ENCODE data around the gene NARS2. TPM values are rescaled to one million over a fixed set of nuclear protein-coding genes. Genes with fewer than 3 reads are reported as not detected.

The NARS2 gene
- total and polyA plus RNA-seq, 9 of the 15 experiments (the other 6 are each of a cell fraction or from before 2014, with no cell fraction given) = 26.8 to 48.0 (median 34.2) TPM

- TF ChIP-seq ZNF407 (IDR thresholded peaks at IDR 0.05; ENCODE audit: low read depth) (no peak), ZNF24 (IDR thresholded peaks at IDR 0.05) (peak; percentile 87), CHD1 (IDR thresholded peaks at IDR 0.05; ENCODE audit: low read length) (no peak), EWSR1 (IDR thresholded peaks at IDR 0.05; ENCODE audit: borderline replicate concordance, low read depth, partially characterized antibody) (no peak), E4F1 (CRISPR knock-in tag; IDR thresholded peaks at IDR 0.05; ENCODE audit: borderline replicate concordance) (no peak), HMG20A (CRISPR knock-in tag; conservative IDR thresholded peaks at IDR 0.05) (no peak), ZNF232 (CRISPR knock-in tag; IDR thresholded peaks at IDR 0.05) (no peak), CREM (IDR thresholded peaks at IDR 0.05; ENCODE audit: low read depth) (peak; percentile 96), NONO (IDR thresholded peaks at IDR 0.05; ENCODE audit: low read depth in 2 of 2, low read length in 1 of 2) (no peak), ETV5 (CRISPR knock-in tag; IDR thresholded peaks at IDR 0.05; ENCODE audit: low read depth) (no peak), THRAP3 (IDR thresholded peaks at IDR 0.05; ENCODE audit: borderline replicate concordance) (no peak), ZBTB8A (IDR thresholded peaks at IDR 0.05; ENCODE audit: partially characterized antibody) (no peak), ZNF586 (CRISPR knock-in tag; conservative IDR thresholded peaks at IDR 0.05) (no peak), NCOA4 (IDR thresholded peaks at IDR 0.05; ENCODE audit: partially characterized antibody) (no peak), ZNF212 (CRISPR knock-in tag; IDR thresholded peaks at IDR 0.05) (no peak), STAT5B (CRISPR knock-in tag; IDR thresholded peaks at IDR 0.05) (no peak)
- TF ChIP-seq, protein P1, sequence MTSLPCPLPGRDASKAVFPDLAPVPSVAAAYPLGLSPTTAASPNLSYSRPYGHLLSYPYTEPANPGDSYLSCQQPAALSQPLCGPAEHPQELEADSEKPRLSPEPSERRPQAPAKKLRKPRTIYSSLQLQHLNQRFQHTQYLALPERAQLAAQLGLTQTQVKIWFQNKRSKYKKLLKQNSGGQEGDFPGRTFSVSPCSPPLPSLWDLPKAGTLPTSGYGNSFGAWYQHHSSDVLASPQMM (CRISPR knock-in tag; IDR thresholded peaks at IDR 0.05) = no peak
These were observed at the start of gene NARS2 (continued) for GRCh38 chr11:78574386-78575381.

Data from K562 (cell line).